IPS DF 6.9 (cell line): ENCODE measurements around the gene SFXN5.
A peak's percentile ranks its signal among the peaks of the same experiment; 100 is the strongest.

Experiments used
- DNase-seq: peaks from one replicate; pipeline ENCODE4 v3.0.0-alpha.2; 2013; ENCODE audit warnings: low read depth, low spot score
- H3K27ac ChIP-seq: one replicate; pipeline ENCODE4 v1.5.1; 2013; ENCODE audit warnings: low read length, control low read depth
- H3K27me3 ChIP-seq: 2 replicates; pipeline ENCODE4 v1.6.1; 2013; ENCODE audit warnings: mild to moderate bottlenecking, low read length; ENCODE audit not compliant: control insufficient read depth, insufficient read depth
- H3K36me3 ChIP-seq: 2 replicates; pipeline ENCODE4 v1.6.1; 2013; ENCODE audit warnings: low read length; ENCODE audit not compliant: control insufficient read depth, insufficient read depth
- H3K4me1 ChIP-seq: 2 replicates; pipeline ENCODE4 v1.6.1; 2013; ENCODE audit warnings: low read length; ENCODE audit not compliant: control insufficient read depth, insufficient read depth
- H3K4me3 ChIP-seq: 2 replicates; pipeline ENCODE4 v1.5.1; 2013; ENCODE audit warnings: mild to moderate bottlenecking, low read length
- H3K9me3 ChIP-seq: 2 replicates; pipeline ENCODE4 v1.6.1; 2013; ENCODE audit warnings: low read length, inconsistent platforms; ENCODE audit not compliant: control insufficient read depth, insufficient read depth
- WGBS: extraction: QIAGEN DNeasy Blood & Tissue Kit; methylation state at CpG from one replicate; pipeline ENCODE4 v1.1.7; 2013; ENCODE audit warnings: mixed read lengths, missing lambda C conversion rate; ENCODE audit not compliant: insufficient read length, insufficient coverage; 5-methylcytosine and 5-hydroxymethylcytosine counted together

The SFXN5 gene

GRCh38 chr2:72998724-72999123, 72.8 kb downstream of the SFXN5 start:
- WGBS: no CpG with 5 or more reads among the region's 4 CpGs
- Histone ChIP-seq H3K27me3 (no peaks in the 10 kb centered on the region), H3K4me3 (no peak overlapping the region), H3K9me3 (no peaks in the 10 kb centered on the region), H3K4me1 (no peaks in the 10 kb centered on the region), H3K36me3 (no peaks in the 10 kb centered on the region), H3K27ac (no peak overlapping the region)
- no peak for DNase-seq

GRCh38 chr2:72998234-72998651, 73.3 kb downstream of the SFXN5 start:
- Histone ChIP-seq H3K4me1 (no peaks in the 10 kb centered on the region), H3K4me3 (no peak overlapping the region), H3K9me3 (no peaks in the 10 kb centered on the region), H3K27me3 (no peaks in the 10 kb centered on the region), H3K27ac (no peak overlapping the region), H3K36me3 (no peaks in the 10 kb centered on the region)
- no CpG with 5 or more reads among the region's 12 CpGs for WGBS
- DNase-seq: no peak

- Histone ChIP-seq H3K36me3 (no peaks in the 10 kb centered on the region), H3K27me3 (no peaks in the 10 kb centered on the region), H3K4me3 (no peak overlapping the region), H3K4me1 (no peaks in the 10 kb centered on the region), H3K27ac (no peak overlapping the region), H3K9me3 (no peaks in the 10 kb centered on the region)
- WGBS: no CpG with 5 or more reads among the region's 7 CpGs
- DNase-seq: no peak
Observed at GRCh38 chr2:72996117-72996502, 75.4 kb downstream of the SFXN5 start.

GRCh38 chr2:72995430-72996116, 75.9 kb downstream of the SFXN5 start:
- Histone ChIP-seq H3K9me3 (no peaks in the 10 kb centered on the region), H3K36me3 (no peaks in the 10 kb centered on the region), H3K27ac (no peak overlapping the region), H3K4me1 (no peaks in the 10 kb centered on the region), H3K27me3 (no peaks in the 10 kb centered on the region), H3K4me3 (no peak overlapping the region)
- no peak for DNase-seq
- WGBS: no CpG with 5 or more reads among the region's 15 CpGs

- Histone ChIP-seq H3K4me3 (no peak overlapping the region), H3K4me1 (no peaks in the 10 kb centered on the region), H3K9me3 (no peaks in the 10 kb centered on the region), H3K27me3 (no peaks in the 10 kb centered on the region), H3K36me3 (no peaks in the 10 kb centered on the region), H3K27ac (no peak overlapping the region)
- no peak for DNase-seq
- no CpG with 5 or more reads among the region's 6 CpGs for WGBS
Observed at GRCh38 chr2:72994991-72995380, 76.5 kb downstream of the SFXN5 start.

GRCh38 chr2:72994282-72994990, 77.1 kb downstream of the SFXN5 start:
- H3K4me3 ChIP-seq: no peak overlapping the region
- WGBS: no CpG with 5 or more reads among the region's 10 CpGs
- no peaks in the 10 kb centered on the region for H3K4me1 ChIP-seq
- H3K27ac ChIP-seq: no peak overlapping the region
- H3K9me3 ChIP-seq: no peaks in the 10 kb centered on the region
- no peaks in the 10 kb centered on the region for H3K36me3 ChIP-seq
- DNase-seq: no peak
- no peaks in the 10 kb centered on the region for H3K27me3 ChIP-seq

- DNase-seq: no peak
- no peaks in the 10 kb centered on the region for H3K36me3 ChIP-seq
- WGBS: no CpG with 5 or more reads among the region's 5 CpGs
- H3K27me3 ChIP-seq: no peaks in the 10 kb centered on the region
- no peak overlapping the region for H3K27ac ChIP-seq
- H3K9me3 ChIP-seq: no peaks in the 10 kb centered on the region
- no peaks in the 10 kb centered on the region for H3K4me1 ChIP-seq
- no peak overlapping the region for H3K4me3 ChIP-seq
Observed at GRCh38 chr2:72993933-72994280, 77.6 kb downstream of the SFXN5 start.

DNA sequence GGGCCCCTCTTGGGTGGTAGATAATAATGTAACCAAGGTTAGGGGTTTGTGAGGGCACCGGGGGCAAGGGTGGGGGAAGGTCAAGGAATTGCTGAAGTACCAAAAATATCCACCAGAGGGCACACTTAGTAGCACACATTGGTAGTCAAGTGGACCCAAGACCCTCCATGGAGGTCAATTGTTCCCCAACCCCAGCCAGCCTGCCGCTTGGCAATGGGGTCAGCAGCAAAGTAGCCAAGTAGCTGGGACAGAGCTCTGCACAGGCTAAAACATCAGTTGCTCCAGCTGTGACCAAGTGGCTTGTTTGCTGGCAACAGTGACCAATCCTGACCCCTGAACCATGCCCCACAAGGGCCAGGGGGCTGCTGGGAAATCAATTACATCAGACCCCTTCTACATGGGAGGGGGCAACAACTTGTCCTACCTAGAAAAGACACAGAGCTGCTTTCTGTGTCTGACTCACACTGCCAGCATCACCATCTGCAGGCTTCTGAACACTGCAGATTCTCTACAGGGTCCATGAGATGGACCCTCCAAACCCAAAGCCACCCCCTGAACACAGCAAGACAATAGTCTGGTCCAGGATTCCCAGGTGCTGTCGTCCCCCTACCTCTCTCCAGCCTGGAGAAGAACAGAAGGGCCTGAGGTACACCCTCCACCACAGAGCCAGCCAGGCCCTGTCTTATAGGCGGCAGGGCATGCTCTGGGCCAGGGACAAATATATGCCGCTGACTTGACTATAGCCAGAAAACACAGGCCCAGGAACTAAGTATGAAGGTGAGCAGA, 78.2 kb downstream of the SFXN5 start:
- H3K9me3 ChIP-seq: no peaks in the 10 kb centered on the region
- no peak overlapping the region for H3K27ac ChIP-seq
- H3K4me3 ChIP-seq: no peak overlapping the region
- no peaks in the 10 kb centered on the region for H3K4me1 ChIP-seq
- no CpG with 5 or more reads among the region's 5 CpGs for WGBS
- peak; percentile 64 for DNase-seq
- H3K27me3 ChIP-seq: no peaks in the 10 kb centered on the region
- no peaks in the 10 kb centered on the region for H3K36me3 ChIP-seq

- Histone ChIP-seq H3K9me3 (no peaks in the 10 kb centered on the region), H3K27me3 (no peaks in the 10 kb centered on the region), H3K4me1 (no peaks in the 10 kb centered on the region), H3K4me3 (no peak overlapping the region), H3K36me3 (no peaks in the 10 kb centered on the region), H3K27ac (no peak overlapping the region)
- WGBS: no CpG with 5 or more reads among the region's 8 CpGs
- no peak for DNase-seq
Observed at GRCh38 chr2:72992734-72993102, 78.8 kb downstream of the SFXN5 start.

GRCh38 chr2:72991980-72992733, 79.4 kb downstream of the SFXN5 start:
- WGBS: no CpG with 5 or more reads among the region's 11 CpGs
- H3K4me1 ChIP-seq: no peaks in the 10 kb centered on the region

More at GRCh38 chr2:72991980-72992733, 79.4 kb downstream of the SFXN5 start:
- no peak overlapping the region for H3K4me3 ChIP-seq
- no peaks in the 10 kb centered on the region for H3K27me3 ChIP-seq
- no peaks in the 10 kb centered on the region for H3K9me3 ChIP-seq
- H3K36me3 ChIP-seq: no peaks in the 10 kb centered on the region
- no peak for DNase-seq
- H3K27ac ChIP-seq: no peak overlapping the region
